Measurements from ENCODE around the gene AHCTF1. TPM values are rescaled to one million over a fixed set of nuclear protein-coding genes. Genes with fewer than 3 reads are reported as not detected.
A peak's percentile ranks its signal among the peaks of the same experiment; 100 is the strongest.

Gene AHCTF1
- total RNA-seq, 1 donor = 32.6 TPM

- Histone ChIP-seq H2AFZ (ENCODE audit: low read length) (no peak overlapping the region), H4K20me1 (ENCODE audit: insufficient read depth, low read length) (peaks cover 3% of the 10 kb centered on the region), H3K79me2 (ENCODE audit: insufficient read depth, low read length) (no peaks in the 10 kb centered on the region), H3K27me3 (ENCODE audit: insufficient read depth, low read length) (no peaks in the 10 kb centered on the region), H3K27ac (ENCODE audit: low read depth, low read length) (no peak overlapping the region), H3K9me3 (ENCODE audit: low read depth, low read length) (no peaks in the 10 kb centered on the region), H3K4me2 (ENCODE audit: insufficient read depth, low read length) (no peak overlapping the region), H3K36me3 (ENCODE audit: insufficient read depth, low read length) (no peaks in the 10 kb centered on the region), H3K4me1 (ENCODE audit: insufficient read depth, low read length) (peaks cover 1% of the 10 kb centered on the region), H3K4me3 (ENCODE audit: insufficient read depth, low read length) (no peak overlapping the region)
- peak; percentile 66 for DNase-seq (ENCODE audit: insufficient read length, low spot score, missing footprints)
- no peak for TF ChIP-seq CTCF (IDR thresholded peaks at IDR 0.05; ENCODE audit: extremely low read depth, low read depth, low read length)
Observed at GRCh38 chr1:246790364-246790763, 141.4 kb downstream of the AHCTF1 start.

GRCh38 chr1:246789454-246790339 lies 142.1 kb downstream of the AHCTF1 start:
- Histone ChIP-seq H3K4me2 (ENCODE audit: insufficient read depth, low read length) (peak overlapping the region; percentile 67), H3K36me3 (ENCODE audit: insufficient read depth, low read length) (no peaks in the 10 kb centered on the region), H2AFZ (ENCODE audit: low read length) (no peak overlapping the region), H4K20me1 (ENCODE audit: insufficient read depth, low read length) (peaks cover 3% of the 10 kb centered on the region), H3K27ac (ENCODE audit: low read depth, low read length) (no peak overlapping the region), H3K79me2 (ENCODE audit: insufficient read depth, low read length) (no peaks in the 10 kb centered on the region), H3K4me3 (ENCODE audit: insufficient read depth, low read length) (no peak overlapping the region), H3K27me3 (ENCODE audit: insufficient read depth, low read length) (no peaks in the 10 kb centered on the region), H3K4me1 (ENCODE audit: insufficient read depth, low read length) (peaks cover 8% of the 10 kb centered on the region), H3K9me3 (ENCODE audit: low read depth, low read length) (no peaks in the 10 kb centered on the region)
- DNase-seq (ENCODE audit: insufficient read length, low spot score, missing footprints) = no peak
- no peak for TF ChIP-seq CTCF (IDR thresholded peaks at IDR 0.05; ENCODE audit: extremely low read depth, low read depth, low read length)

Small RNAs within 50 kb of the gene (small RNA-seq; reads per million reads assigned to genes)
- not detected for gene AC113174.1
- not detected for gene RF00402

Other genes starting within 250 kb of the AHCTF1 start
- gene SCCPDH, start 207.5 kb downstream of the AHCTF1 start, total RNA-seq = 49.9 and 56.3 TPM in 2 replicates
- 0.72 and 1.2 TPM in 2 replicates for gene ZNF695, start 76.1 kb upstream of the AHCTF1 start, total RNA-seq
- 2.9 and 3.8 TPM in 2 replicates for gene ZNF670, start 146.9 kb upstream of the AHCTF1 start, total RNA-seq
- 10.1 and 11.8 TPM in 2 replicates for gene ZNF669, start 172.4 kb upstream of the AHCTF1 start, total RNA-seq
- gene ZNF124, start 240.1 kb upstream of the AHCTF1 start, total RNA-seq = 14.4 and 36.9 TPM in 2 replicates

Data from osteoblast (primary cell).